ENCODE data around the gene LHFPL3.
"Not testable (repeated sequence)": the region's sequence is repeated elsewhere in the genome, so short reads cannot be mapped to it uniquely, and the experiment has no call there.

LHFPL3 gene

DNA sequence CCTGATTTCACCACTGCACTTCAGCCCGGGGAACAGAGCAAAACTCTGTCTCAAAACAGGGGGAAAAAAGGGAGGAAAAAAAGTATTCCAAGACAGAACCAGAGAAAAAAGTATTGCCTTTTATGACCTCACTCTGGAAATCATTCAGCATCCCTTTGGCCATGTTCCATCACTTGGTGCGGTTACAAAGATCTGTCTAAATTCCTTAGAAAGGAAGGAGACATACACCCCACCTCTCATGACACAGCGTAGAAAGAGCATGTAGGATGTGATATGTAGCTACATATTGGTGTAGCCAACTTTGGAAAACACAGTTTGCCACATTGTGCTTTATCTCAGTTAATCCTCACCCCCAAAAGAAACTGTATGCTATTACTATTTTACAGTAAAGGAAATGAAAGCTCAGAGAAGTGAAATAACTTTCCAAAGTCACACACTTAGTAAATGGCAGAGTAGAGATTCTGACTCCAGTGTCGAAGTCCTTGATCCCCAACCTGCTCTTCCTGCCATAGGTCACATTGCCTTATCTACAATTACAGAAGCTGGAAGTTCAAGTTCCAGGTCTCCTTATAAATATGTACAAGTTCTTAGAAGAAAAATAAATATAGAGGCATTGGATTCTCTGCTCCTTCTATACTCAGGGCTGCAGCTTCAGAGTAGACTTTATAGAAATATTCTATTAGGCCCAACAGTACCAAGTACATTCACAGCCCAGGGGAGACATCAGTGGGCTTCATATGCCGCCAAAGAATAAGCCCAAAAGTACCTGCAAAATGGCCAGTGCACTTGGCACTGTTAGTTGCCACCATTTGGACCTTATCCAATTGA lies 594.0 kb downstream of the LHFPL3 start:
- in situ Hi-C loops (cut with MboI; ENCODE audit: low sequenced_read_pairs), result loop anchor here (25.0 kb wide), 1 partner anchor 665 kb away; the partner anchor contains the start of gene EFCAB10

GRCh38 chr7:104923010-104923421 lies 594.6 kb downstream of the LHFPL3 start:
- in situ Hi-C loops (cut with MboI; ENCODE audit: low sequenced_read_pairs), result loop anchor here (25.0 kb wide), 1 partner anchor 664 kb away; the partner anchor contains the start of gene EFCAB10

DNA sequence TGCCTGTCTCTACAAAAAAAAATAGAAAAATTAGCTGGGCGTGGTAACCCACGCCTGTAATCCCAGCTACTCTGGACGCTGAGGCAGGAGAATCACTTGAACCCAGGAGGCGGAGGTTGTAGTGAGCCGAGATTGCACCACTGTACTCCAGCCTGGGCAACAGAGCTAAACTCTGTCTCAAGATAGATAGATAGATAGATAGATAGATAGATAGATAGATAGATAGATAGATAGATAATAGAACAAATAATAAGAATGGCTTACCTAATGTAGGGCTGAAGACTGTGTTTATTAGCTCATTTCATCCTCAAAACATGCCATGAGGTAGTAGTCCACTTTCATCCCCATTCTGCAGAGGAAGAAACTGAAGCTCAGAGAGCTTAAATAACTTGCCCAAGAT lies 597.8 kb downstream of the LHFPL3 start:
- in situ Hi-C loops (cut with MboI; ENCODE audit: low sequenced_read_pairs), result not testable (repeated sequence)

DNA sequence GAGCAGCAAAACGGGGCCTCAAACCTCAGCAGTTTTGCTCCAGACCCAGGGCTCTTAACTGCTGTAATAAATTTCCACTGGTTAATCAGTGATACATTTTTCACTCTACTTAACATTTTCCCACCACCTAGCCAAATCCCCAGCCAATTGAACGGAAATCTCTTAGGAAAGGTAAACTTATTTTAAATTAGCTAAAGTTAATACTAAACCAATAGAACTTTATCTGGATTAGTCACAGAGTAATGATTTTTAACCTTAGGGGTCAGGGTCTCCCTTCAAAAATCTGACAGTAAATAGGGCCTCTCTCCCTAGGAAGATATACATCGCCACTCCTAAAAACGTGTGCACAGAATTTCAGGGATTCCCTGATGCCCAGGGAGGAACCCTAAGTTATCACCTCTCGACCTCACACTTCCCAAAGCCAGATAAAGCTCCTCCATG lies 598.2 kb downstream of the LHFPL3 start:
- in situ Hi-C loops (cut with MboI; ENCODE audit: low sequenced_read_pairs), result no loop called here

DNA sequence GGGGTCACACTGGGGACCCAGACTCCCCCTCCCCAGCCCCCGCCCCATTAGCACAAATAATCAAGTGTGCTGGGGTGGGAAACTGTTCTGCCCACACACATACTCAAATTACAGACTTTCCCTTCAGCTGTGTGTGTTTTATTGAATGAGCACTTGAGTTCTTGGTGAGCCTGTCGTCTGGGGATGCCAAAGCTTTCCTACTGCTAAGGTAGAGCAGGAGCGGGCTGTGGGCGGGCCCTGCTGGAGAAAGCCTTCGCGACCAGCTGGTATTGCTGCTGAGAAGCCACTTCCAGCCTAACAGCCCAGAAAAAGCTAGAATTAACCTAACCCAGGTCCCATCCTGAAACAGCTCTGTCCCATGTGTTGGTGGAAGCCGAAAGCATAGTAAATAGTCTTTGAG lies 598.7 kb downstream of the LHFPL3 start:
- in situ Hi-C loops (cut with MboI; ENCODE audit: low sequenced_read_pairs), result no loop called here

DNA sequence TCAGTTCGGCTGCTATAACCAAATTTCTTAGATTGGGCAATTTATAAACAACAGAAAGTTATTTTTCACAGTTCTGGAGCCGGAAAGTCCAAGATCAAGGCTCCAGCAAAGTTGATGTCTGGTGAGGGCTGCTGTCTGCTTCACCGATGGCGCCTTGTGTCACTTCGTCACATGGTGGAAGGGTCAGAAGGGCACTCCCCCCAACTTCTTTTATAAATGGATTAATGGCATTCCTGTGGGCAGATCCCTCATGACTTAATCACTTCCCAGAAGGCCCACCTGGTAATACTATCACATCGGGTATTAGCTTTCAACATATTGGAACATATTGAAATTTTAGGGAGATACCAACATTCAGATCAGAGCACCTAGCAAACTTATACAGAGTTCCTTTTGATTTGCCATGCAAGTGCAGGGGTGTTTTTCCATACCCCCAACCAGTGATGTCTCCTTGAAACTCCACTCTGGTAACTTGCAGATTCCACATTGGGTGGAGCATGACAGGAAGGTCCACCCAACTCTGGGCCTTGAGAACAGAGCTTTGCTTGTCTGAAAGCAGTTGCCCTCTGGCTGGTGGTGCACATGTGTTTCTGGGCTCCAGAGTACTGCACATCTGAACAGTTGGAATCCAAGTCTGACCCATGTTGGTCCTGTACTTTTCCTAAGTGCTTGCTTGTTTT lies 600.5 kb downstream of the LHFPL3 start:
- in situ Hi-C loops (cut with MboI; ENCODE audit: low sequenced_read_pairs), result no loop called here

DNA sequence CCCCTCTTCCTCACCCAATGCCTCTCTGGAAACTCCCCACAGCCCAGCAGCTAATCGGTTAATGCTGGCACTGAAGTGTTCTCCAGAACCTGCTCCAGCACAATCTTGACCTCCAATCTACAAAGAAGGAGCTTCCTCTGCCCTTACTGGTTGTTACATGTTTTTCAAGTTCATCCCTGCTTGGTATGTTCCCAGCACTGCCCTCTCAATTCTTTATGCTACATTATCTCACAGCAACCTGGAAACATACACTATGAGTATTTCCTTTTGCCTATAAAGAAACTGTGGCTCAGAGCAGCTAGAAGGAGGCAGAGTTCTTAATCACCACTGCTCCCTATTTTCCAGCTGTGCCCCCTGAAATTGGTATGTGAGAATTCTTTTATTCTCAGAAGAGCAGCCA lies 601.5 kb downstream of the LHFPL3 start:
- in situ Hi-C loops (cut with MboI; ENCODE audit: low sequenced_read_pairs), result no loop called here

DNA sequence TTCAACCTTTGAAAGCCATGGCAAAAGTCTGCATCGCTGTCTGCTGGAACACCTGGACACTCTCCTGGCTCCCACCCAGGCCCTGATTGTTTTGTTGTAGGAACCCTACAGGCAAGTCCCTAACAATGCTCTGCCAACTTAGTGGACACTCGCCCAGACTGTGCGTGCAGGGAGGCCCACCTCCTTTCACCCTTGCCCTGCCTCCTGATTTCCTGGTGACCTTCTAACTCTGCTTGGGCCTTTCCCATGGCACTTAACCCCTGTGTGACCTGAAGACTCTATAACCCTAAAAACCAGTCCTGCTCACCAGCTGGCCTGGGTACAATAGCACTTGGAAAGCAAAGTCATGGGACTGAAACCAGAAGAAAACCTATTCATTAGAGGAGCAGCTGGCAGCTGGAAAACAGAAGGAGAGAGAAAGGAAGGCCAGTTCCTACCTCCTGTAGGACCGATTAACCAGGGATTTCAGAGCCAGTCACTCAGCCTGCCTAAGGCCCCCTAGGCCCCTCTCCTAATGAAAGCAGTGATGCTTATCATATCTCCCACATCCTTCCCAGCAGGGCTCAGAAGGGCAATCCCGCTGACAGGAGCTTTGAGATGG lies 602.9 kb downstream of the LHFPL3 start:
- in situ Hi-C loops (cut with MboI; ENCODE audit: low sequenced_read_pairs), result no loop called here

GRCh38 chr7:104933022-104933421 lies 604.6 kb downstream of the LHFPL3 start:
- in situ Hi-C loops (cut with MboI; ENCODE audit: low sequenced_read_pairs), result no loop called here

DNA sequence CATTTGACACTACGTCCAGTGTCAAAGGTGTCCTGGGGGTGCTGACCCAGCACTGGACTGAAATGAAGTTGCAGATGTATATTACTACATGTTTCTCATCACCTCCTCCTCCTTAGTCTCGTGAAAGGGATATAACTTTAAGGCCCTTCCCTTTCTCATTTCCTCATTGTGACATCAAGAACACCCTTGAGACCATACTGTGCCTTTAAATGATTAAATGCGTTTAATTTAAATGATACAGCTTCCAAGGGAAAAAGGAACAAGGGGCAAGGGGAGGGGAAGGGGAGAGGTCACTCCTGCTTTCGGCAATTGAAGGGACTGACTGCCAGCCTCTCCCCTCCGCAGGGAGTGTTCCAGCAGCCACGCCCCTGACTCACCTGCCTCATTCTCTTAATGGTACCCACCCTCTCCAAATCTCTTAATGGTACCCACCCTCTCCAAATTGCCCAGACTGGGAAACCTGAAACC lies 605.2 kb downstream of the LHFPL3 start:
- in situ Hi-C loops (cut with MboI; ENCODE audit: low sequenced_read_pairs), result no loop called here

GRCh38 chr7:104934665-104935064 lies 606.3 kb downstream of the LHFPL3 start:
- in situ Hi-C loops (cut with MboI; ENCODE audit: low sequenced_read_pairs), result no loop called here

DNA sequence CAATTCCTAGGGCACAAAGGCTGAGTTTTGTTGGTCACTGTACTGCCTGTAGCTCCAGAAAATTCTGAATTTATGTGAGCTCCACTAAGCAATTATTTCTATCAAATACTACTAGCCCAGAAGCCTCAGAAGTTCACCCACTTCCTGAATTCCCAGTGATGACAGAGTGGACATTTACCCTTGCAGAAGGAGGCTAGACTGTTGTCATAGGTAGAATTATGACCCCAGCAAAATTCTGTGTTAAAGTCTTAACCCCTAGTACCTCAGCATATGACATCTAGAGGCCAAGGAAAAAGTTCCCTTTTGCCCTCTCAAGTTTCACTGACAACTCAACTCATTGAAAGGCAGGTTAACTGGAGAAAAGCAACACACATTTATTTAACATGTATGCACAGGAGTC lies 606.9 kb downstream of the LHFPL3 start:
- in situ Hi-C loops (cut with MboI; ENCODE audit: low sequenced_read_pairs), result no loop called here

DNA sequence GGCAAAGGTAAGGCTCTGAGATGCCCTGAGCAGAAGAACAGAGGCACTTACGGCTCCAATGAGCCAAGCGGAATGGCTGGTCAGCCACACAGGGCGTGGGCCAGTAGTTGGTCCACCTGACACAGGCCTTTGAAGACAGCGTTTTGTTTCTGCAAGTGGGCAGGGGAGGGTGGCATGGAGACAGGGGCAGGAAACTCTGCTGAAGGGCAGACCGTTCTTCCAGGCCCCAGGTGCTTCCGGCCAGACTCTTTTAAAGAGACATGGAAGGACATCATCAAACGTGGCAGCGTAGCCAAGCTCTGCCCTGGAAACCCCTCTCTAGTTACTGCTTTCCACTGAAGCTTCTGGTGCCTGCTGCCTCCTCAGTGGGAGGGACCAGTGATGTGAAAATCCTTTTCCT lies 608.1 kb downstream of the LHFPL3 start:
- in situ Hi-C loops (cut with MboI; ENCODE audit: low sequenced_read_pairs), result no loop called here

DNA sequence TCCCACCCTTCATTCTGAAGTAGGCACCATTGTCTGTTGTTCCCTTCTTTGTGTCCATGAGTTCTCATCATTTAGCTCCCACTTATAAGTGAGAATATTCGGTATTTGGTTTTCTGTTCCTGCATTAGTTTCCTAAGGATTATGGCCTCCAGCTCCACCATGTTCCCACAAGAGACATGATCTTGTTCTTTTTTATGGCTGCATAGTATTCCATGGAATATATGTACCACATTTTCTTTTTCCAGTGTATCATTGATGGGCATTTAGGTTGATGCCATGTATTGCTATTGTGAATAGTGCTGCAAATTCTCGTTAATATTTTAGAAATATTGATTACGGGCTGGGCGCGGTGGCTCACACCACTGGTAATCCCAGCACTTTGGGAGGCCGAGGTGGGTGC lies 609.1 kb downstream of the LHFPL3 start:
- in situ Hi-C loops (cut with MboI; ENCODE audit: low sequenced_read_pairs), result not testable (repeated sequence)

DNA sequence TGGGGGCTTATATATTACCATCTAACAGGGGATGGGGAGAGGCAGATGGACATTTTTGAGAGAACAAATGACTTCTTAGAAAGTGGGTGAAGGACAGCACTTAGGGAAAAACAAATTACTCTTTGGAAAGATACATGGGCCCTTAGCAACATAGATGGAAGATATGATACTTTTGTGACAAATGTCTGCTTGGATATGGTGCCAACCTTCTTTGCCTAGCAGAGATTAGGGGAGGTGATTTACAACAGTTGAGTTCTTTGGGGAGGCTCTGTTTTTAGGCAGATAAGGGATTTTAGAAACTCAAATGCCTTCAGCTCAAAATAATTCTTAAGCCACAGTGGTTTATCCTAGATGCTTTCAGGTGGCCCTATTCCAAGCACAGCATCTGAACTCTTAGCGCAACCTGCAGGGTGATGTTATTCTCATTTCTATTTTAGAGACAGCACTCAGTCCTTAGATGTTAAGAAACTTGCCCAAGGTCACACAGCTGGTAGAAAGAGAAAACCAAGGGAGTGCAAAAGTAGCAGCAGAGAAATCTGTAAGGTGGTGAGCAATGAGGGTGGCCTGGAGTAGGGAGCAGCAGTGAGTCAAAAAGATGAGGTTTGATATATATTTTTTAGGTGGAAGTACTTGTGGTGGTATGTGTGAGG lies 610.5 kb downstream of the LHFPL3 start:
- in situ Hi-C loops (cut with MboI; ENCODE audit: low sequenced_read_pairs), result no loop called here

- in situ Hi-C loops (cut with MboI; ENCODE audit: low sequenced_read_pairs), result no loop called here
Observed at GRCh38 chr7:104940023-104940710, 611.8 kb downstream of the LHFPL3 start.

DNA sequence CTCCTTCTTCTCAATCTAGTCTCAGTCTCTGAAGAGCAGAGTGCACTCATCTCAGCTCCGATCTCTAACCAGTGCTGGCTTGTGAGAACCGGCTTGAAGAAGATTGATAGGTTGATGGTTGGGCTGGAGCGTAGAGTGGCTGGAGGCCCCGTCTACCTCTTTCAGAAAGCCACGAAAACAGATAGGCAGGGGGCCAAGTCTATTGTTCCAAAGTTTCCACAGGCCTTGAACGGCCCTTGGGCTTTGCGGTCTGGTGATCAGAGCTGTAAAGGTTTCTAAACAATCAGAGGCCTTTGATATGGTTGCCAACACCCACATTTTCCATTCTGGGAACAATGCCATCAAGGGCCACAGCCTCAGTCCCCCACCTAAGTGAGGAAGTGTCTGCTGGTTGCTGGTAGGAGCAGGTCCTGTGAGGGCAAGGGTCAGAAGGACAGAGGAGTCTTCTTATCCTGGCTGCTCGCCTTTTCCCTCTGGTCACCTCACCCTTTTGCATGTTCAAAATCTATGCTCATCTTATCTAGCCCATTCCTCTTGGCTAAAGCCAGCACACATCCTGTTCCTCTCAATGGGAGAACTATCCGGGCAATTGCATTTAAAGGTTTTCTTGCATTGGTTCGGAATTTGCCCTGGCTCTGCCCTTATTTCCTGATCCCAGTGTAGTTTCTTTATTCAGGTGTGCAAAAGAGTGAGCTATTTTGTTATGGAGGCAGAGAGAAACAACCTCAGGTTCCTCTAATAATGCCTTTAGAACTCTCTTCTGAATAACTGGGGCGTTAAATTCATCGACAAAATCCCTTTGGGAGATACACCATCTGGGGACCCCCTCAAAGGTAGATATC lies 615.3 kb downstream of the LHFPL3 start:
- in situ Hi-C loops (cut with MboI; ENCODE audit: low sequenced_read_pairs), result no loop called here

DNA sequence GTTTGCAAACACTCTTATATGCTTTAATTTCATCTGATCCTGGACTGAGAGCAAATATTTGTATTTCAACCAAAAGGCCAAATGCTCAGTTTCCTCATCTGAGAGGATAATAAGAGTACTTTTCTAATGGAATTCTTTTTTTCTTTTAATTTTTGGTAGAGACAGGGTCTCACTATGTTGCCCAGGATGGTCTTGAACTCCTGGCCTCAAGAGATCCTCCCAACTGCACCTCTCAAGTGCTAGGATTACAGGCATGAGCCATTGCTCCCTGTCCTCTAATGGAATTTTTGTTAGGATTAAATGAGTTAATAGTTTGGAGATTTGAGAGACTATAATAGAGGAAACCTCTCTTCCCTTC lies 617.2 kb downstream of the LHFPL3 start:
- in situ Hi-C loops (cut with MboI; ENCODE audit: low sequenced_read_pairs), result no loop called here

DNA sequence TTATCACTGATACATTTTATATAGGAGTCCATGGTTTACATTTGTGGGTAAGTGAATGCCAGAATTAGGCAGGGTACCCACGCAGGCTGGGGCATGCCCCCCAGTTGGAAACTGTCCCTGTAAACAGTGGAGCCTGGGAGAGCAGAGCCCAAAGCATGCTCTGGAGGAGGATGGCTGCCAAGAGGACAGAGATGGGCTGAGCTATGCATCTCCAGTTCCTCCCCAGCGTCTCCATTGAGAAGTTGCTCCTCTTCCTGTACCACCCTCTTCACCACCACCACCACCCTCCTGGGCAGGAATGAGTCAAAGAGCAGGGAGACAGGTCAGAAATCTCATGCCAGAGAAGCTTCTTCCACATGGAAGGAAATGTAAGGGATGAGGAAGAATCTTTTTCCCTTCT lies 617.9 kb downstream of the LHFPL3 start:
- in situ Hi-C loops (cut with MboI; ENCODE audit: low sequenced_read_pairs), result no loop called here

DNA sequence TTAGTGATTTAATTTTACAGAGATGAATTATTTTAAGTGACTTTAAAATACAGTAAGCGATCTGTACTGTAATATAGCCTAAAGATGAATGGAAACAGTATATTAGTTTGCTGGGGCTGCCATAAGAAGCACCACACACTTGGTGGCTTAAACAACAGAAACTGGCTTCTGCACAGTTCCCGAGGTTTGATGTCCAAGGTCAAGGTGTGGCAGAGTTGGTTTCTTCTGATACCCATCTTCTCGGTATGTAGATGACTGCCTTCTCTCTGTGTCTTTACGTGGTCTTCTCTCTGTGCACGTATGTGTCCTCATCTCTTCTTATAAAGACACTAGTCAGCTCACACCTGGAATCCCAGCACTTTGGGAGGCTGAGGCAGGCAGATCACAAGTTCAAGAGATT lies 621.6 kb downstream of the LHFPL3 start:
- in situ Hi-C loops (cut with MboI; ENCODE audit: low sequenced_read_pairs), result no loop called here
